Measurements from ENCODE around the gene MTERF4. TPM values are rescaled to one million over a fixed set of nuclear protein-coding genes. Genes with fewer than 3 reads are reported as not detected.
A peak's percentile ranks its signal among the peaks of the same experiment; 100 is the strongest.
"Not testable (repeated sequence)": the region's sequence is repeated elsewhere in the genome, so short reads cannot be mapped to it uniquely, and the experiment has no call there.

MTERF4 gene
- total RNA-seq, 2 donors from 2014 or later: 24.6 to 39.4 TPM

GRCh38 chr2:241107031-241107783, 5.1 kb upstream of the MTERF4 start:
- no peak for TF ChIP-seq CTCF (IDR thresholded peaks at IDR 0.05)
- Histone ChIP-seq H3K36me3 (no peaks in the 10 kb centered on the region), H3K27ac (no peak overlapping the region), H3K27me3 (replicated peaks; ENCODE audit: insufficient read depth) (no peaks in the 10 kb centered on the region), H3K4me3 (no peak overlapping the region), H3K9me3 (no peaks in the 10 kb centered on the region), H3K4me1 (ENCODE audit: control insufficient read depth in 1 of 2, low read depth in 2 of 2) (peaks cover 4 to 8% of the 10 kb centered on the region in 2 donors)
- ATAC-seq (ENCODE audit: insufficient number of reproducible peaks, low FRiP score, low read depth) (no peak), DNase-seq (ENCODE audit: low spot score) (no peak)

- TF ChIP-seq CTCF (IDR thresholded peaks at IDR 0.05): no peak
- H3K27ac ChIP-seq: no peak overlapping the region
- no peaks in the 10 kb centered on the region for H3K9me3 ChIP-seq
- DNase-seq (ENCODE audit: low spot score) (no peak), ATAC-seq (ENCODE audit: insufficient number of reproducible peaks, low FRiP score, low read depth) (no peak)
- no peaks in the 10 kb centered on the region for H3K36me3 ChIP-seq
- H3K4me1 ChIP-seq (ENCODE audit: control insufficient read depth in 1 of 2, low read depth in 2 of 2): peaks cover 12 to 18% of the 10 kb centered on the region in 2 donors
- no peak overlapping the region for H3K4me3 ChIP-seq
- no peaks in the 10 kb centered on the region for H3K27me3 ChIP-seq (replicated peaks; ENCODE audit: insufficient read depth)
Measured at GRCh38 chr2:241105641-241106040, 3.6 kb upstream of the MTERF4 start.

GRCh38 chr2:241104611-241105010, 2.5 kb upstream of the MTERF4 start:
- DNase-seq (ENCODE audit: low spot score); H3K27ac ChIP-seq; H3K36me3 ChIP-seq; ATAC-seq (ENCODE audit: insufficient number of reproducible peaks, low FRiP score, low read depth); H3K27me3 ChIP-seq (replicated peaks; ENCODE audit: insufficient read depth); H3K9me3 ChIP-seq; H3K4me3 ChIP-seq: not testable (repeated sequence)
- H3K4me1 ChIP-seq (ENCODE audit: control insufficient read depth in 1 of 2, low read depth in 2 of 2): peaks cover 12 to 21% of the 10 kb centered on the region in 2 donors

- Histone ChIP-seq H3K9me3 (no peaks in the 10 kb centered on the region), H3K4me1 (ENCODE audit: control insufficient read depth in 1 of 2, low read depth in 2 of 2) (peaks cover 12 to 21% of the 10 kb centered on the region in 2 donors), H3K36me3 (no peaks in the 10 kb centered on the region), H3K27ac (peak overlapping the region; percentile 66 to 73), H3K4me3 (peak overlapping the region; percentile 90), H3K27me3 (replicated peaks; ENCODE audit: insufficient read depth) (no peaks in the 10 kb centered on the region)
- TF ChIP-seq CTCF (IDR thresholded peaks at IDR 0.05): no peak
- ATAC-seq (ENCODE audit: insufficient number of reproducible peaks, low FRiP score, low read depth): no peak
- DNase-seq (ENCODE audit: low spot score): no peak
Measured at GRCh38 chr2:241103176-241103595, 1.1 kb upstream of the MTERF4 start.

- Histone ChIP-seq H3K27ac (no peak overlapping the region), H3K4me1 (ENCODE audit: control insufficient read depth in 1 of 2, low read depth in 2 of 2) (peaks cover 12 to 21% of the 10 kb centered on the region in 2 donors), H3K36me3 (peaks cover 24% of the 10 kb centered on the region), H3K4me3 (no peak overlapping the region), H3K27me3 (replicated peaks; ENCODE audit: insufficient read depth) (no peaks in the 10 kb centered on the region), H3K9me3 (no peaks in the 10 kb centered on the region)
- no peak for TF ChIP-seq CTCF (IDR thresholded peaks at IDR 0.05)
- DNase-seq (ENCODE audit: low spot score) (no peak), ATAC-seq (ENCODE audit: insufficient number of reproducible peaks, low FRiP score, low read depth) (no peak)
Measured at GRCh38 chr2:241099246-241099645, 2.8 kb downstream of the MTERF4 start.

Data from thoracic aorta (tissue), 2 donors.